PFSK-1 (cell line): ENCODE data around the gene HHIP.

Source experiments
- FOXP2 ChIP-seq: optimal IDR thresholded peaks from 2 replicates; pipeline ENCODE3; 2011; ENCODE audit warnings: borderline replicate concordance, control low read depth, inconsistent platforms; ENCODE audit not compliant: insufficient read depth; ENCODE audit errors: extremely low read length, extremely low read depth
- POLR2AphosphoS5 ChIP-seq: IDR thresholded peaks from 2 replicates; pipeline ENCODE4 v1.6.1; 2012; ENCODE audit warnings: low read depth, mild to moderate bottlenecking, control low read depth, low read length, moderate library complexity
- SIN3A ChIP-seq: IDR thresholded peaks from 2 replicates; pipeline ENCODE4 v1.6.1; 2012; ENCODE audit warnings: mild to moderate bottlenecking, low read length, moderate library complexity, borderline replicate concordance; ENCODE audit not compliant: insufficient read depth
- TF ChIP-seq, protein P1 (sequence below), 2 experiments: IDR thresholded peaks; 2 replicates each; pipeline versions ENCODE4 v1.6.1 to v1.8.0; 2011 to 2012; ENCODE audit warnings: low read depth in 2 of 2, low read length in 2 of 2, control low read depth in 1 of 2, inconsistent platforms in 1 of 2, mild to moderate bottlenecking in 1 of 2, moderate library complexity in 1 of 2; ENCODE audit not compliant: insufficient read depth in 1 of 2

DNA sequence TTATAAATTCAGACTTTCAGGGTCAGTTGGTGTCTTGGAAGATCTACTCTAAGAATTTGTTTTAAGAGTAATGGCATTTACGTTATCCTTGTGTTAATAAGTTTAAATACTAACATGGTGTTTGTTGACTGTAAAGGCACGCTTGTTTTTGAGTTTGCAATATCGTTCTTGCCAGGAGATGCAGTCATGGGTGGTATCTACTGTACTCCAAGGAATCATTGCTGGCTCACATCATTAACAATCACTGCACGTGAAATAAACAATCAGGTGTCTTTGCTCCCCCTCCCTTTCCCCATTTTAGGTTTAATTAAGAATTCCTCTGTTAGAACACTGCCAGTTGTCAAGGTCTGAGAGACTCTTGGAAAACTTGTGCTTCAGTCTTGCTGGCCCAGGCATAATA is 1.6 kb downstream of the HHIP start:
- TF ChIP-seq POLR2AphosphoS5 (no peak), SIN3A (no peak), FOXP2 (no peak)
- TF ChIP-seq, protein P1, sequence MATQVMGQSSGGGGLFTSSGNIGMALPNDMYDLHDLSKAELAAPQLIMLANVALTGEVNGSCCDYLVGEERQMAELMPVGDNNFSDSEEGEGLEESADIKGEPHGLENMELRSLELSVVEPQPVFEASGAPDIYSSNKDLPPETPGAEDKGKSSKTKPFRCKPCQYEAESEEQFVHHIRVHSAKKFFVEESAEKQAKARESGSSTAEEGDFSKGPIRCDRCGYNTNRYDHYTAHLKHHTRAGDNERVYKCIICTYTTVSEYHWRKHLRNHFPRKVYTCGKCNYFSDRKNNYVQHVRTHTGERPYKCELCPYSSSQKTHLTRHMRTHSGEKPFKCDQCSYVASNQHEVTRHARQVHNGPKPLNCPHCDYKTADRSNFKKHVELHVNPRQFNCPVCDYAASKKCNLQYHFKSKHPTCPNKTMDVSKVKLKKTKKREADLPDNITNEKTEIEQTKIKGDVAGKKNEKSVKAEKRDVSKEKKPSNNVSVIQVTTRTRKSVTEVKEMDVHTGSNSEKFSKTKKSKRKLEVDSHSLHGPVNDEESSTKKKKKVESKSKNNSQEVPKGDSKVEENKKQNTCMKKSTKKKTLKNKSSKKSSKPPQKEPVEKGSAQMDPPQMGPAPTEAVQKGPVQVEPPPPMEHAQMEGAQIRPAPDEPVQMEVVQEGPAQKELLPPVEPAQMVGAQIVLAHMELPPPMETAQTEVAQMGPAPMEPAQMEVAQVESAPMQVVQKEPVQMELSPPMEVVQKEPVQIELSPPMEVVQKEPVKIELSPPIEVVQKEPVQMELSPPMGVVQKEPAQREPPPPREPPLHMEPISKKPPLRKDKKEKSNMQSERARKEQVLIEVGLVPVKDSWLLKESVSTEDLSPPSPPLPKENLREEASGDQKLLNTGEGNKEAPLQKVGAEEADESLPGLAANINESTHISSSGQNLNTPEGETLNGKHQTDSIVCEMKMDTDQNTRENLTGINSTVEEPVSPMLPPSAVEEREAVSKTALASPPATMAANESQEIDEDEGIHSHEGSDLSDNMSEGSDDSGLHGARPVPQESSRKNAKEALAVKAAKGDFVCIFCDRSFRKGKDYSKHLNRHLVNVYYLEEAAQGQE (IDR thresholded peaks at IDR 0.05; ENCODE audit: insufficient read depth in 1 of 2, low read depth in 2 of 2, low read length in 2 of 2): no peak
